Measurements from ENCODE around the gene UCMA.

DNA sequence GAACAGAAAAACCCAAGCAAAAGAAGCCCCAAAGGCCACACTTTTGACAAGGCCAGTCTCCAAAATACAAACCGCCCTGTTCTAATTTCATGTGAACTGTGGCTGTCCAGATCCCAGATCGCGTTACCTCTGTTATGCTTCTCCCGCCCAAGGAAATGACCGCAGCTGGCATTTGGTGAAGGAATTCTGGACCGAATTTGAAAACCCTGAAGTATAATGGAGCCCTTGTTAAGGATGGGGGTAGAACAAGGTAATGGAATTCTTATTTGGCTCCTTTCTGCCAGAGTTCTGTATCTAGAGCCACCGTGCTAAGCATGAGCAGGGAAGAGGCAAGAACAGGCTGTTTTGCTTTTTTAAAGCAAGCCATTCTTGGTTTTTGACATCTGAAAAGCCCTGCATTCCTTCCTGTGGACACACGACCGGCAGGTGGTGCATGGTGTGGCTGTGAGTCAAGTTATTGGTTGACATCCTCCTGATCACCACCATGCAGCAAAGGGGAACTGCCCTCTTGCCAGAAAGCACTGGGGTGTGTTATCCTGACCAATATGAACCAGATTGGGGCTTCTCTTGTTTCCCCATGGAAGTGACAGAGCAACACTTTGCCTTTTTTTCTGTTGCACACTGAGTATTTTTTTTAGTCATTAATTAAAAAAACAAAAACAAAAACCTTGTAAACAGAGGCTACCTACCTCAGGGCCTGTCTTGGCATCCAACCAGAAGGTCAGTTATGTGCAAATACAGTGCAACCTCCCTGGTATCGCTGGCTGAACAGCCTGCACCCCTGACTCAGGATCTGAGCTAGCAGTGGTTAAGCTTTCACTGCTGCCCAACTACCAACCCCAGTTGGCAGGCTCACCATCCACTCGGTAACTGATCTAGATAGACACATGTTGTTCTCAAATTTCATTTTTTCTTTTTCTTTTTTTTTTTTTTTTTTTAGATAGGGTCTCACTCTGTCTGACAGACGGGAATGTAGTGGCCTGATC is 14.2 kb downstream of the UCMA start:
- TF ChIP-seq POLR2AphosphoS5 (IDR thresholded peaks at IDR 0.05) (no peak), POLR2A (IDR thresholded peaks at IDR 0.05) (no peak)
- TF ChIP-seq, protein P1, sequence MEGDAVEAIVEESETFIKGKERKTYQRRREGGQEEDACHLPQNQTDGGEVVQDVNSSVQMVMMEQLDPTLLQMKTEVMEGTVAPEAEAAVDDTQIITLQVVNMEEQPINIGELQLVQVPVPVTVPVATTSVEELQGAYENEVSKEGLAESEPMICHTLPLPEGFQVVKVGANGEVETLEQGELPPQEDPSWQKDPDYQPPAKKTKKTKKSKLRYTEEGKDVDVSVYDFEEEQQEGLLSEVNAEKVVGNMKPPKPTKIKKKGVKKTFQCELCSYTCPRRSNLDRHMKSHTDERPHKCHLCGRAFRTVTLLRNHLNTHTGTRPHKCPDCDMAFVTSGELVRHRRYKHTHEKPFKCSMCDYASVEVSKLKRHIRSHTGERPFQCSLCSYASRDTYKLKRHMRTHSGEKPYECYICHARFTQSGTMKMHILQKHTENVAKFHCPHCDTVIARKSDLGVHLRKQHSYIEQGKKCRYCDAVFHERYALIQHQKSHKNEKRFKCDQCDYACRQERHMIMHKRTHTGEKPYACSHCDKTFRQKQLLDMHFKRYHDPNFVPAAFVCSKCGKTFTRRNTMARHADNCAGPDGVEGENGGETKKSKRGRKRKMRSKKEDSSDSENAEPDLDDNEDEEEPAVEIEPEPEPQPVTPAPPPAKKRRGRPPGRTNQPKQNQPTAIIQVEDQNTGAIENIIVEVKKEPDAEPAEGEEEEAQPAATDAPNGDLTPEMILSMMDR (IDR thresholded peaks at IDR 0.05), result no peak
